Right ventricle myocardium superior (tissue), 1 donor: ENCODE measurements around the gene WDR18. TPM values are rescaled to one million over a fixed set of nuclear protein-coding genes. Genes with fewer than 3 reads are reported as not detected.

Experiments used
- ATAC-seq: fragments of 200-7000 bp; cut with Tn5 transposase; one replicate; pipeline ENCODE4 v1.9.1; 2020; ENCODE audit warnings: mild to moderate bottlenecking; ENCODE audit not compliant: poor library complexity
- DNase-seq: peaks from one replicate; pipeline ENCODE4 v3.0.0-alpha.2; 2020
- intact Hi-C: fragments of 100-400 bp; cut with DNase I; formaldehyde crosslinking; loops from one replicate; pipeline ENCODE4 v1.11.2; 2022
- total RNA-seq: library from RNA; stranded (reverse); fragmentation: NEBNext Ultra II Directional; extraction: Animal tissue kit (Norgen Biotek cat#: 25700); gene quantifications from one replicate; pipeline ENCODE4 v1.2.1, GENCODE V29; 2021
- donor health status: DM: no; HTN: yes; CAD: no; lungs with severe emphysema.

The WDR18 gene
- total RNA-seq, 1 donor from 2014 or later = 18.6 TPM

DNA sequence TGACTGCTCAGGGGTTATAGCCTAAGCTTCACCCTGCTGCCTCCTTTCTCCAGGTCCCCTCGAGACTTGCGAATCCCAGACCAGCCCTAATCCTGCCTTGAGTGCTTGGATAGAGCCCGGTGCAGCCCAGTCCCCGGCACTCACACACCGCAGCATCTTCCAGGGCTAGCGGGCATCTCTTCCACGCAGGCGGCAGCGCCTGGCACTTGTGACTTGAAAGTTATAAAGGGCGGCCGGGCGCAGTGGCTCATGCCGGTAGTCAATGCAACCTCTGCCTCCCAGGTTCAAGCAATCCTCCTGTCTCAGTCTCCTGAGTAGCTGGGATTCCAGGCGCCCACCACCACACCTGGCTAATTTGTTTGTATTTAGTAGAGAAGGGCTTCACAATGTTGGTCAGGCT is 1.9 kb downstream of the WDR18 start:
- intact Hi-C loops = loop anchor here (10.0 kb wide), 1 partner anchor 221 kb away; no protein-coding TSS in a partner anchor
- DNase-seq = no peak
- ATAC-seq = no peak

DNA sequence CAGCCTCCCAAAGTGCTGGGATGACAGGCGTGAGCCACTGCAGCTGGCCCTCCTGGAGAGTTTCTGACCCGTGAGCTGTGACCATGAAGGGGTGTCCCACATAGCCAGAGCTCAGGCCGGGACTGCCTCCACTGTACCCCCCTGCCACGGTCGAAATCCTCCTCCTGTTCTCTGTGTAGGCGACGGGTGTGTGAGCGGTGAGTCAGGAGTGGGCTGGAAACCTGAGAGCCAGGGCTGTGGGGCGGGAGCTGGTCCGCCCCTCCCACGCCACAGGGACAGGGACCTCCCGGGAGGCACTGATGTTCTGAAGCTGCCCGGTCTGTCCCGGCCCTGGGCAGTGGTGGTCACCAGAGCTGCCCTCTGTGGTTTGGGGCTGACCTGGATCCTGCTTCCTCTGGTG is 3.9 kb downstream of the WDR18 start:
- DNase-seq (no peak), ATAC-seq (no peak)

DNA sequence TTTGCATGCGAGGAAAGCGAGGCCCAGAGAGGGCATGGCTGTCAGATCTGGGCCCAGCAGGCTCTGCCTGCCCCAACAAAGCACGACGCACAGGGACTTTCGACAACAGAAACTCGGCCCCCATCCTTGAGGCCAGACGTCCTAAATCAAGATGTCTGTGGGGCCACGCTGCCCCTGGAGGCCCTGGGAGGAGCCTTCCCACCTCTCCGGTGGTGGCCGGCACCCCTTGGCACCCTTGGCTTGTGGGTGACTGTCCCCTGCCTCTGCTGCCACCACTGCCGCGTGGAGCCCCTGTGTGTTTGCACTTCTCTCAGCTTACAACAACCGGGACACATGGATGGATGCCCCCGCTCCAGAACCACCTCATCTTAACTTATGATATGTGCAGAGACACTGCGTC is 4.4 kb downstream of the WDR18 start:
- DNase-seq = no peak
- intact Hi-C loops = loop anchor here (10.0 kb wide), 1 partner anchor 224 kb away; no protein-coding TSS in a partner anchor
- no peak for ATAC-seq

More for the DNA sequence above, 3.9 kb downstream of the WDR18 start:
- intact Hi-C loops = loop anchor here (10.0 kb wide), 1 partner anchor 223 kb away; no protein-coding TSS in a partner anchor

DNA sequence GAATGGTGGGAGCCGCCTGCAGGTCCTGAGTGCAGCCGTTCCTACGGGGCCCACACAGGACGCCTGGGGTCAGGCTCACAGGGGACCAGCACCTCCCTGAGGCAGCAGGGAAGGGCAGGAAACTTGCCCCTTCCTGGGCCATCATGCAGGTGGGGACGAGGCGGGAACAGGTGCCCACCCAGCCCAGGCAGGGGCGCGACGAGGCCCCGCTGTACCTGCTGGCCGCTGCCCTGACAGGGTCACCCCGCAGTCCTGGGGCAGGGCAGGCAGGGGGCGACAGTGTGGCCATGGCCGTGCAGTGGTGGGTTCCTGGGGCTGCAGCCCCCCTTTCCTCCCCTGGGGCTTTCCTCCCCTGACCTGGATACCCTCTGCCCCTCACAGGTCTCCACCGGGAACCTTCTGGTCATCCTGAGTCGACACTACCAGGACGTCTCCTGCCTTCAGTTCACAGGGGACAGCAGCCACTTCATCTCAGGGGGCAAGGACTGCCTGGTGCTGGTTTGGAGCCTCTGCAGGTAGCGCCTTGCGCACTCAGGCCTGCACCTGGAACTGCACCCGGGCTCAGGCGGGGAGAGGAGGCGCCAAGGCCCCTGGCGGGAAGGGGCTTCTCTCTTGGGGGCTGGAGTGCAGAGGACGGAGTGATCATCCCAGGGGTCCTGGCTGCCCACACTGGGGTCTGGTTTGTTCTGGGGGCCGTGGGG is 5.4 kb downstream of the WDR18 start:
- ATAC-seq (no peak), DNase-seq (no peak)
- intact Hi-C loops = loop anchor here (10.0 kb wide), 1 partner anchor 225 kb away; no protein-coding TSS in a partner anchor

DNA sequence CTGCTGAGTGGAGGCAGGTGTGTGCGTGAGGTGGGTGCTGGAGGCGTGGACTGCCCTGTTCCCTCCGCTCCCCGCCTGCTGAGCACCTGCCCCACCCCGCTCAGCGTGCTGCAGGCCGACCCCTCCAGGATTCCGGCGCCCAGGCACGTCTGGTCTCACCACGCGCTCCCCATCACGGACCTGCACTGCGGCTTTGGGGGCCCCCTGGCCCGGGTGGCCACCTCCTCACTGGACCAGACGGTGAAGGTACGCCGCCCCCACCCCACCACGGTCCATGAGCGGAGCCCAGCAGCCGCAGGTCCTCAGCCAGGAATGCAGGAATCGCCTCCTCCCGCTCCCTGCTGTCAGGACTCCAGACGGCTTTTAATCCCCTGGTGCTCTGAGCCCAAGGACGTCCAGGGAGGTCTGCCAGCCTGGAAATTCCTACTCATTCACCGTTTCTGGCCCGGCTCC is 6.0 kb downstream of the WDR18 start:
- ATAC-seq = no peak
- intact Hi-C loops = no loop called here
- no peak for DNase-seq

- DNase-seq = no peak
- ATAC-seq = no peak
- intact Hi-C loops = no loop called here
Observed at GRCh38 chr19:990746-991145, 6.6 kb downstream of the WDR18 start.

GRCh38 chr19:991174-991931 is 7.2 kb downstream of the WDR18 start:
- DNase-seq (no peak), ATAC-seq (peak; percentile 26)
- intact Hi-C loops = no loop called here

- ATAC-seq (no peak), DNase-seq (no peak)
- intact Hi-C loops = no loop called here
Observed at GRCh38 chr19:991932-992669, 8.0 kb downstream of the WDR18 start.

GRCh38 chr19:992670-993055 is 8.5 kb downstream of the WDR18 start:
- intact Hi-C loops = no loop called here
- DNase-seq = no peak
- no peak for ATAC-seq

- intact Hi-C loops = no loop called here
- no peak for ATAC-seq
- DNase-seq = no peak
Observed at GRCh38 chr19:993361-993830, 9.3 kb downstream of the WDR18 start.

- no peak for DNase-seq
- no peak for ATAC-seq
- intact Hi-C loops = no loop called here
Observed at GRCh38 chr19:993831-994393, 9.8 kb downstream of the WDR18 start.

DNA sequence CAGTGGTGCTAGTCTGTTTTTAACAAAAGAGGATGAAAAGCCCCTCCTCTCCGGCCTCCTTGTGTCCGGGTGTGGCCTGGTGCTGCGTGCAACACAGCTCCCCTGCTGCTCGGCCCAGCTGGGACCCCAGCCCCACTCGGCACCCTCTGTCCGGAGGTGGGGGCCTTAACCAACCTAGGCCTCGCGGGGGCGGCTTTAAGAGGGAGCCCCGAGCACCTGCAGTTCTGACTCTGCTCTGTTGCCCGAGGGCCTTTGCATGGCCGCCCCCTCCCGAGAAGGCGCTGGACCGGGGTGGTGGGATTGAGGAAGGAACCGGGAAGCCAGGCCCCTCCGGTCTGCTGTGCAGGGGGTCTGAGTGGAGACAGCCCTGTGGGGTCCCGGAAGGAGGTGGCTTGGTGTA is 10.4 kb downstream of the WDR18 start:
- ATAC-seq = no peak
- intact Hi-C loops = no loop called here

DNA sequence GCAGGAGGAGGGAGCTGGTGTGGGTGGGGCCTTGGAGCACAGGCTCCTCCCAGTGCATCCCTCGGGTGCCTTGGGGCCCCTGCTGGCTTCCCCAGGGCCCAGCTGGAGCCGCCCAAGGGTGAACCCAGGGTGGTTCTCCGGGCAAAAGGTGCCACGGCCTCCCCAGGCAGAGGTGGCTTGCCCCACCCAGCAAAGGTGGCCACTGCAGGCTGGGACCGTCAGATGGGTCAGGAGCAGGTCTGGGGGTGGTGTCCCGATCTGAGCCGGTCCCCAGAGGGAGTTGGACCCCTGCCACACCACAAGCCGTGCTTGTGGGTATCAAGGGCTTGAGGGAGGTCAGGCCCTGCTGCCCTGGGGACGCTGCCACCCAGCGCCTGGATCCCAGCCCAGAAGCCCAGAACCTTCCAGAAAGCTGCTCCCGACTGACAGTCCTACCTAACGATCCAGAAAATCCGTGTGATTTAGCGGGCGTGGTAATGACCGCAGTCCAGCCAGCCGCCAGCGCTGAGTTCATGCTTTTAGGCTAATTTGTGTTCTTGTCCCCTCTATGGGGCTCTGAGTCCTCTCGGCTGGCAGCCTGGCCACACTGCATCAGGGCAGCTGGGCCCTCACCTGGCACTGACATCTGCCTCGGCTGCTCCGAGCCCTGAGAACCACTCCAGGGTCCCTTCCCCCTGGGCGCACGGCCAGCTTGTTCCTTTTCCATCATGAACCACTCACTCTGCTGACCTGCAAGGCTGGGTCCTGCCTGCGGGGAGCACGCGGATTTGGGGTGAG is 11.1 kb downstream of the WDR18 start:
- DNase-seq = no peak
- no peak for ATAC-seq
- intact Hi-C loops = no loop called here

More for the DNA sequence above, 10.4 kb downstream of the WDR18 start:
- no peak for DNase-seq

- peak; percentile 6 for ATAC-seq
- intact Hi-C loops = no loop called here
- DNase-seq = no peak
Observed at GRCh38 chr19:996051-996838, 12.1 kb downstream of the WDR18 start.

DNA sequence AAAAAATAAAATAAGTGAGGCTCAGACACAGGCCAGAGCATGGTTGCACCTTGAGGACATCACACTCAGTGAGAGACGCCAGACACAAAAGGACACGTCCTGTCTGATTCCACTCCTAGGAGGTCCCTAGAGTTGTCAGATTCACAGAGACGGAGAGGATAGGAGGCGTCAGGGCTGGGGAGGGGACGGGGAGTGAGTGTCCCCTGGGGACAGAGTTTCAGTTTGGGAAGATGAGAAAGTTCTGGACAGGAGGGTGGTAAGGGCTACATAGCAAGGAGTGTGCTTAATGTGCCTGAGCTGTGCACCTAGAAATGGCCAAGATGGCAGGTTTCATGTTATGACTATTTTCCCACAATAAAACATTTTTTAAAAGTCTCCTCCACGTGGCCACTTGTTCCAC is 13.9 kb downstream of the WDR18 start:
- intact Hi-C loops = no loop called here
- ATAC-seq (no peak), DNase-seq (no peak)

GRCh38 chr19:999379-999719 is 15.2 kb downstream of the WDR18 start:
- intact Hi-C loops = no loop called here
- ATAC-seq = no peak

DNA sequence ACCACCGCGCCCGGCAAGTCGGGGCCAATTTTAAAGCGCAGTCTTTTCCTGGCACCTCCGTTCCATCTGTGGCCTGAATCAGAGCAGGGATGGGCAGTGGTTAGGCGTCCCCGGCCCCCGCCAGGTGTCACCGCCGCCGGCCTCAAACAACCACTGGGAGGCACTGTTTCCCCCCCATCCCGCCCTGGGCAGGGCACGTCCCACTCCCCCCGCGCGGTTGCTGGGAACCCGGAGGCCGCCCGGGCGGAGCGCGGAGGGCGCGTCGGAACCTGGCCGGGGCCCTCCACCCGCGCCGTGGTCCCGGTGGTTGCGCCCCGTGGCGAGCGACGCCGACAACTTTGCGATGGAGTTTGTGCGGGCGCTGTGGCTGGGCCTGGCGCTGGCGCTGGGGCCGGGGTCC is 15.9 kb downstream of the WDR18 start, which contains the start of gene GRIN3B:
Gene GRIN3B, plus strand, starts transcription at position 325 of the 400 bp plus-strand sequence. Its CDS starts 19 bp downstream, at position 344.
- DNase-seq = peak; percentile 68
- intact Hi-C loops = no loop called here
- peak; percentile 30 for ATAC-seq

More at GRCh38 chr19:999379-999719, 15.2 kb downstream of the WDR18 start:
- no peak for DNase-seq
